Measurements from ENCODE around the gene FAM3A.
"Not testable (repeated sequence)": the region's sequence is repeated elsewhere in the genome, so short reads cannot be mapped to it uniquely, and the experiment has no call there.

DNA sequence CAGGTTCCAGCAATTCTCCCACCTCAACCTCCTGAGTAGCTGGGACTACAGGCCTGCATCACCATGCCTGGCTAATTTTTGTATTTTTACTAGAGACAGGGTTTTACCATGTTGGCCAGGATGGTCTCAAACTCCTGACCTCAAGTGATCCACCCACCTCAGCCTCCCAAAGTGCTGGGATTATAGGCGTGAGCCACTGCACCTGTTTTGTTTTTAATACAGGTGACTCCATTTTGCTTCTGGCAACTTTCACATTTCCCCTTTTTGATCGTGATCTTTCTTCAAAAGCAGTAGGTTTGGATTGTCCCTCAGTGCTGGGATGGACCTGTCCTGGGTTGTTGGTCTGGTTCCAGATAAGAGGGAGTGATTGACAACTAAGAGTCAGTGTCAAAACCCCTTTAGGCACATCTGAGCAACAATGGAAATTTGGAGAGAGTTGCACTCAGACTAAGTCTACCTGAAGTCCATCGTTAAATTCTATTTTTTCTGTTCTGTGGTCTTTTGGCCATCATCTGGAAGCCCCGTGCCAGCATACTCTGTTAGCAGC is 19.4 kb downstream of the FAM3A start:
- TF ChIP-seq GFI1B (tag by site-specific recombination; IDR thresholded peaks at IDR 0.05); TCF7L2 (IDR thresholded peaks at IDR 0.05; ENCODE audit: borderline replicate concordance, low read depth, low read length); ZBTB7A (tag by site-specific recombination; IDR thresholded peaks at IDR 0.05; ENCODE audit: low read depth); YY1 (tag by site-specific recombination; IDR thresholded peaks at IDR 0.05); HOXA7 (CRISPR knock-in tag; IDR thresholded peaks at IDR 0.05; ENCODE audit: borderline replicate concordance): not testable (repeated sequence)
- TF ChIP-seq, protein P1, sequence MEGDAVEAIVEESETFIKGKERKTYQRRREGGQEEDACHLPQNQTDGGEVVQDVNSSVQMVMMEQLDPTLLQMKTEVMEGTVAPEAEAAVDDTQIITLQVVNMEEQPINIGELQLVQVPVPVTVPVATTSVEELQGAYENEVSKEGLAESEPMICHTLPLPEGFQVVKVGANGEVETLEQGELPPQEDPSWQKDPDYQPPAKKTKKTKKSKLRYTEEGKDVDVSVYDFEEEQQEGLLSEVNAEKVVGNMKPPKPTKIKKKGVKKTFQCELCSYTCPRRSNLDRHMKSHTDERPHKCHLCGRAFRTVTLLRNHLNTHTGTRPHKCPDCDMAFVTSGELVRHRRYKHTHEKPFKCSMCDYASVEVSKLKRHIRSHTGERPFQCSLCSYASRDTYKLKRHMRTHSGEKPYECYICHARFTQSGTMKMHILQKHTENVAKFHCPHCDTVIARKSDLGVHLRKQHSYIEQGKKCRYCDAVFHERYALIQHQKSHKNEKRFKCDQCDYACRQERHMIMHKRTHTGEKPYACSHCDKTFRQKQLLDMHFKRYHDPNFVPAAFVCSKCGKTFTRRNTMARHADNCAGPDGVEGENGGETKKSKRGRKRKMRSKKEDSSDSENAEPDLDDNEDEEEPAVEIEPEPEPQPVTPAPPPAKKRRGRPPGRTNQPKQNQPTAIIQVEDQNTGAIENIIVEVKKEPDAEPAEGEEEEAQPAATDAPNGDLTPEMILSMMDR (tag by site-specific recombination; IDR thresholded peaks at IDR 0.05): not testable (repeated sequence)

Measured in HEK293 (cell line).